Endometrial microvascular endothelial cells (primary cell): ENCODE measurements around the gene USH1G. TPM values are rescaled to one million over a fixed set of nuclear protein-coding genes. Genes with fewer than 3 reads are reported as not detected.

ENCODE experiments used
- in situ Hi-C: cut with HindIII; loops from 2 replicates; pipeline ENCODE4 v1.10.0; 2017; ENCODE audit warnings: low sequenced_read_pairs, low pct_unique_long_range_greater_than_20kb; ENCODE audit errors: inconsistent ontology term
- total RNA-seq: library from RNA; depleted of rRNA; stranded (reverse); fragments of >200 nt; gene quantifications from one replicate; pipeline ENCODE4 v1.2.3, GENCODE V29; 2015; ENCODE audit errors: inconsistent ontology term

The USH1G gene
- total RNA-seq, 1 donor from 2014 or later: not detected

DNA sequence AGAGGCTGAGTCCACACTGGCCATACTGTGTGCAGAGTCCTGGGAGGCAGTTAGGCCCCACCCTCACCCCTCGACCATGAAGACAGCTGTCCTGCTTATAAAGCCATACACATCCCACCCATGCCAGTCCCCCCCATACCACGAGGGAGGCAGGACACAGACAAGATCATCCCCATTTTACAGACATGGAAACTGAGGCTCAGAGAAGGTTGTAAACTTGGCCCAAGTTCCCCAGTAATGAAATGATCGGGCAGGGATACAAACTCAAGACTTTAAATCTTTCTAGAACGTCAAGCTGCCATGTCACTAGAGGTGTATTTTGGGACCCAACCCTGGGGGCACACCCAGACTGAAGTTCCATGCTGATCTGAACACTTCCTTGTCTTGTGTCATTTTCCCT, 33.0 kb upstream of the USH1G start:
- in situ Hi-C loops: no loop called here

DNA sequence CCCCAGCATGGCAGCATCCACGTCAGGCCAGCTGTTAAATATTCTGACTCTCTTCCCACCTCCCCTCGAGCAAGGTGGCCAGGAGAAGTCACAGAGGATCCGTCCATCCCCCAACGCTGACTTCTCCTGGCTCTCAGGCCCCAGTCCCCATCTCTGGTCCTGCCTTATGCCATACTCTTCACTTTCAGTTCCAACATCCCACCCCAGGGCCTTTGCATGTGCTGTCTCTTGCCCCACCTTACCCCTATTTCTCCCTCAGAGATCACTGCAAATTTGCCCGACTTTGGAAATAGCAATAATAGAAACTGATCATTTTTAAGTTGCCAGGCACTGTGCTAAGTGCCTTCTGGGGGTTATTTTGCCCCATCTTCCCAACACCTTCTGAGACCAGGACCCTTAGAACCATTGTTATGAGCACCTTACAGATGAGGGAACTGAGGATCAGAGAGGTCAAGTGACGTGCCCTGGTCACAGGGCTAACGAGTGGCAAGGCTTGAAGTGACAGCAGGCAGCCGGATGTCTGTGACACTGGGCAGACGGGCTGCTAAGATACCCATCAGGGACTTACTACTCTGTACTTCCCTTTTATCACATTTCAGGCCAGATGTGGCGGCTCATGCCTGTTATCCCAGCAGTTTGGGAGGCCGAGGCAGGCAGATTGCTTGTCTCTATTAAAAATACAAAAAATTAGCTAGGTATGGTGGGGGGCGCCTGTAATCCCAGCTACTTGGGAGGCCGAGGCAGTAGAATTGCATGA, 31.8 kb upstream of the USH1G start:
- in situ Hi-C loops: no loop called here

DNA sequence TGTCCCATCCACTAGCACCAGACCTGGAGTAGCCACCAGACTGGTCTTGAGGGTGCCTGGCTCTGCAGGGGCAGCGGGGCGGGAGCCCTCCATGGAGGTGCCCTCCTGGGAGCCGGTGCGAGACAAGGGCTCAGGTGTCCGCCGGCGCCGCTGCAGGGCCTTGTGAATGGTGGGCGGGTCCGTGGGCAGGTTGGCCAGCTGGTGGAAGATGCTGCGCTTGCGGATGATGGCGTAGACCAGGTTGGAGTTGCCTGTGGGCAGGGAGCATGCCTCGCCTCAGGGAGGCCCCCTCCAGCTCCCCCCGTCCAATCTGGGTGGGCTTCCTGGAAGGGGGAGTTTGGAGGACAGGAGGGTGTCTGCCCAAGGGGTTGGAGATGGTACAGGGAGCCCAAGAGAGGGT, 31.1 kb upstream of the USH1G start:
- in situ Hi-C loops: no loop called here

DNA sequence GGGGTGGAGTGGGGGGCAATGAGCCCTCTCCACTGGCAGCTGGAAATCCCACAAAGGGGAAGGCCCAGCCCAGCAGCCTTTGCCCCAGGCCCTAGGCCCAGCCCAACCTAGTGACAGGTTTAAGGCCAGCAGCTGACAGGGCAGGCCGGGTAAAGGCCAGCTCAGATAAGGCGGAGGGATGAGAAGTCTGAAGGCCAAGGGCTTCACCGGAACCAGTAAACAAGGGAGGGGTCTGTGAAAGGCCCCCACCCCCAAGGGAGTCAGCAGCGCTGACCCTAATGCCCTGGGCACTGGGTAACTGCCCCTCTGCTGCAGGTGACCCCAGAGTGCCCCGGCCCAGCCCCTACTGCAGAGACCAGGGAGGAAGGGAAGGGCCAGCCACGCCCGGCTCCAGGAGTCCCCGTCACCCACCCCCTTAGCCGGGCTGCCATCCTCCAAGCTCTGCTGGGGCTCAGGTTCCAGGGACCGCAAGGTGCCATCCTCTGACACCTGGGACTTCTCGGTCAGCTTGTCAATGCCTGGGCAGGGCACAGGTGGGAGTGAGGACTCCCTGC, 30.2 kb upstream of the USH1G start:
- in situ Hi-C loops: no loop called here

DNA sequence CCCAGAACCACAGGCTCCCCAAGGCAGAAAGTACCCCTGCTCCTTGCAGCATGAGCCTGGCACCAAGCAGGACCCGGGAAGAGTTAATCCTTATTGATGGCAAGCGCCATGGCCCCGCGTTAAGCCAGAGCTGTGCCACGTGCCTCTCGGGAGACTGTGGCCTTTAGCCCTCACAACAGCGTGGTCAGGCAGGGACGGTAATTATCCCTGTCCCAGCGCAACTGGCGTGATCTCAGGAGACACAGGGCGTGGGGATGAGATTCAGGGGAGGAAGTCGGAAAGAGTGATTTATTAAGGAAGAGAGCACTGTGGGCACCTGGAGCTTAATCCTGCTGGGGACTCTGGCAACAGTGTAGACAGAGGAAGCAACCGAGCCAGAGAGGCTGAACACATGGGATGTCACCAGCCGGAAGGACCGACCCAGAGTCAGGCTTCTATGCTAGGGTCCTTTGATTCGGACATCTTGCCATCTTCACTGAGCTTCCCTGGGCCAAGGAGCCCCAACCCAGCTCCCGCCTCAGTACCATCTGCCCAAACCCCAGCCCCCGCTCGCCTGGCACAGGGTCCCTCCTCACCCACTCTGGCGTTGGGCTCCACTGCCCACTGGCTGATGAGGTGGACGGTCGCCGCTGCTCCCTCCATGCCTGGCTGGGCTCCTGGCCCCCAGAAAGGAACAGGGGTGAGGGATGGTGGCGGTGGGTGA, 29.5 kb upstream of the USH1G start:
- in situ Hi-C loops: no loop called here

DNA sequence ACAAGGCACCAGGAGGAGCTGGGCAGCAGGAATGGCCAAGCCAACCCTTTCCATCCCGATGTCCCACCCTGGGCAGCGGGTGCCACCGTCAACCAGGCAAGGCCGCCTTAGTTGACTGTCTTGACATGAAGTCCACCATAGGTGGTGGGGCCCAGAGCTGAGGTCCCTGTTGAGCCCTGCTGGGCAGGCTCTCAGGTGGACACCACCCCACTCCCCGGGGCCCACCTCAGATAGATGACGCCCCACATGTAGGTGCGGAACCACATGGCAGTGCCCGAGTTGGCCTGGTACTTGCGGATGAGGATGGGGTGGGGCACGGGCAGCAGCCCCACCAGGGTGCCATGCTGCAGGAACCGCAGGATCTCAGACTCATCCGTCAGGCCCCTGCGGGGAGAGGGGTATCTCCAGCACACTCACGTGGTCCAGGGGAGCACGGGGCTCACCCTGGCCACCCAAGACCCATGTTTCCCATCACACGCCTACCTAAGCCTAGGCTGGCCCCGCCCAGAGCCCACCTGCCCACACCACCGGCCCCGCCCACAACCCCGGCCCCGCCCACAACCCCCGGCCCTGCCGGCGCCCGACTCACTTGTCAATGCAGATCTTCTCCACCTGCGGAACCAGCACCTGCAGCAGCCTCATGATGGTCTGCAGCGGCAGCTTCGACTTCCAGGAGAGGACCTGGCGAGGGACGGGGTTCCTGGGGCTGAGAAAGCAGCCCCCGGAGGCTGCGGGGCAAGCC, 28.8 kb upstream of the USH1G start:
- in situ Hi-C loops: no loop called here

DNA sequence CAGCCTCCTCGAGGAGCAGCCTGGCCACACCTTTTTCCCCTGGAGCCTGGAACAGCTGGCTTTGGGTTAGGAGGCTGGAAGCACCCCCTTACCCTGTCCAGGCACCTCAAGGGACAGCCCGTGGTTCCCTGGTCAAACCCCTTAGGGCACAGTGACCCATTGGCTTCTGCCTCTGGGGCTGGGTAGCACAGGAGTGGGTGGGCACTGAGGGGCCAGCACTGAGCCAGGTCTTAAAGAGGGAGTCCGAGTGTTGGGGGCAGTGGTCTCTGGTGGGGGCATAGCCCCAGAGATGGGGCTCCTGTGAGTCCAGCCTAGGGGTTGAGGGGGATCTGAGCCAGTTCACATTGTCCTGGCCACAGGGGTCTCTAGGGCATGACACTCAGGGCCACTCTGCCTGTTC, 28.0 kb upstream of the USH1G start:
- in situ Hi-C loops: no loop called here

DNA sequence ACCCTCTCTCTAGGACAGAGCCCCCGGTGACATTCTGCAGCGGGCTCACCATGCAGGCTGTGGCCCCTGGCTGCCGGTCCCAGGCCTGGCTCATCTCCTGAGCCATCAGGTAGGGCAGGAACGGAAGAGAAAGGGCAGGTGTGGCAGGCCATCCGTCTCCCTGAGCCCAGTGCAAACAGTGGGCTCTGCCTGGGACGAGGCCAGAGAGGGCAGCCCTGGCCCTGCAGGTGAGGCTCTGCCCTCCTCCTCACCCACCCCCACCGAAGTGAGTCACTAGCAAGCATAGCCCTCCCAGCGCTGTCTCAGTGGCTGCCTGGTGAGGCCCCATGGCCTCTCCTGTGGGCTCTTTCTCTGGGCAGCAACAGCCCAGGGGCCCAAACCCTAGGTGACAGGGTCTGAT, 27.2 kb upstream of the USH1G start:
- in situ Hi-C loops: no loop called here

DNA sequence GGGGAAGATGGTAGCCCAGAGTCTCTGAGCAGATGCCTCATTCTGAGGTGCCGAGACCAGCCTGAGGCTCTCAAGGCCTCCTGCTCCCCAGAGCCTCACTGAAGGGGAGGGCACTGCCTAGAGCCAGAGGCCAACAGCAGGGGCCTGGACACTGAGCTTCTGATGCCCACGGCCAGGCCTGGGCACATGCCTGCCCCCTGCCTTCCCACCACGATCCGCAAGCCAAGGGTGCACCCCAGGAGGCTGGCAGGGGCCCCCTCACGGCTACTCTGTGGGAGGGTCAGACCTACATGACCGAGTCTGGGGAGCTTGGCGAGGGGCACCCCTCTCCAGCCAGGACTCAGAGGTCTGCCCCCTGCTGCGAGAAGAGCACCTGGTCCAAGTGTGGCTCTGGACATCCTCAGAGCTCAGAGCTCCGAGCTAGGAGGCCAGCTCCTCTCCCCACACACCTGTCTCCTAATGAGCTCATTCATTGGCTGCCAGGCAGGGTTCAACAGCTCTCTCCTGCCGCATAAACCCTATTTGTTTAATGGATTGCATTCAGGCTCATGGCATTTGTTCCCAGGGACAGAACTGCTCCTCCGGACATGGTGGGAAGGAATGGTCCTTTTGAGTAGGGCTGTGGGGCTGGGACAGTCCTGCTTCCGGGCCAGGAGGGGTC, 26.5 kb upstream of the USH1G start:
- in situ Hi-C loops: no loop called here

DNA sequence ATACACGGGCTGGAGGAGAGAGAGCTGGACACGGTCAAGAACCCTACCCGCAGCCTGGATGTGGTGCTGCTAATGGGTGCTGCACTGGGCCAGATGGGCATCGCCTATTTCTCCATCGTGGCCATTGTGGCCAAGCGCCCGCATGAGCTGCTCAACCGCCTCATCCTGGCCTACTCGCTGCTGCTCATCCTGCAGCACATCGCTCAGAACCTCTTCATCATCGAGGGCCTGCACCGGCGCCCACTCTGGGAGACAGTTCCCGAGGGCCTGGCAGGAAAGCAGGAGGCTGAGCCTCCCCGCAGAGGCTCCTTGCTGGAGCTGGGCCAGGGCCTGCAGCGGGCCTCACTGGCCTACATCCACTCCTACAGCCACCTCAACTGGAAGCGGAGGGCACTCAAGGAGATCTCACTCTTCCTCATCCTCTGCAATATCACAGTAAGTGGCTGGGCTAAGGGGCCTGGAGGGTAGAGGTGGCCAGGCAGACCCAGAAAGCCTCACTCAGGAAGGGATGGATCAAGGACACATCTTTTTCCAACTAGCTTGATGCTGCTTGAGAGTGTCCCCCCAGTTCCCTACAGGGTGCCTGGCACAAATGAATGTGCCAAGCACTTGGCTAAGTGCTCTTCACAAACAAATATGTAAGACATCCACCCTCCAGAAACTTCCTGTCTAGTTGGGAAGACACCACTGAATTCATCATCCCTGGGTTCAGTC, 24.1 kb upstream of the USH1G start:
- in situ Hi-C loops: no loop called here

DNA sequence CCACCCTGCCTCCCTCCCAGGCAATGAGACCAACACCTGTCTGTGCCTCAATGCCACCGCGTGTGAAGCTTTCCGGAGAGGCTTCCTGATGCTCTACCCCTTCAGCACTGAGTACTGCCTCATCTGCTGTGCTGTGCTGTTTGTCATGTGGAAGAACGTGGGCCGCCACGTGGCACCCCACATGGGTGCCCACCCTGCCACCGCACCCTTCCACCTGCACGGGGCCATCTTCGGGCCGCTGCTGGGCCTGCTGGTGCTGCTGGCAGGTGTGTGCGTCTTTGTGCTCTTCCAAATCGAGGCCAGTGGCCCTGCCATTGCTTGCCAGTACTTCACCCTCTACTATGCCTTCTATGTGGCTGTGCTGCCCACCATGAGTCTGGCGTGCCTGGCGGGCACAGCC, 23.6 kb upstream of the USH1G start:
- in situ Hi-C loops: no loop called here

DNA sequence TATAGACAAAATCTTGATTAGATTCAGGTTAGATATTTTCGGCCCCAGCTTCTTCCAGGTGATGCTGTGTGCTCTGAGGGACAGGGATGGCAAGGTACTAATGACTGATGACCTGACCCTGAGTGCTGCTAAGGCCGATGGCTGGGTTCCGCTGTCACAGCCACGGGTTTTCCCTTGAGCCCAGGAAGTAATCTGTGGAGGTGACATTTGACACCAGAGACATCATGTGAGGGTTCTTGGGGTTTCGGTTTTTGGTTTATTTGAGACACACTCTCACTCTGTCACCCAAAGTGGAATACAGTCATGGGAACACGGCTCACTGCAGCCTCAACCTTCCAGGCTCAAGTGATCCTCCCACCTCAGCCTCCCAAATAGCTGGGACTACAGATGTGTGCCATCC, 22.5 kb upstream of the USH1G start:
- in situ Hi-C loops: no loop called here

DNA sequence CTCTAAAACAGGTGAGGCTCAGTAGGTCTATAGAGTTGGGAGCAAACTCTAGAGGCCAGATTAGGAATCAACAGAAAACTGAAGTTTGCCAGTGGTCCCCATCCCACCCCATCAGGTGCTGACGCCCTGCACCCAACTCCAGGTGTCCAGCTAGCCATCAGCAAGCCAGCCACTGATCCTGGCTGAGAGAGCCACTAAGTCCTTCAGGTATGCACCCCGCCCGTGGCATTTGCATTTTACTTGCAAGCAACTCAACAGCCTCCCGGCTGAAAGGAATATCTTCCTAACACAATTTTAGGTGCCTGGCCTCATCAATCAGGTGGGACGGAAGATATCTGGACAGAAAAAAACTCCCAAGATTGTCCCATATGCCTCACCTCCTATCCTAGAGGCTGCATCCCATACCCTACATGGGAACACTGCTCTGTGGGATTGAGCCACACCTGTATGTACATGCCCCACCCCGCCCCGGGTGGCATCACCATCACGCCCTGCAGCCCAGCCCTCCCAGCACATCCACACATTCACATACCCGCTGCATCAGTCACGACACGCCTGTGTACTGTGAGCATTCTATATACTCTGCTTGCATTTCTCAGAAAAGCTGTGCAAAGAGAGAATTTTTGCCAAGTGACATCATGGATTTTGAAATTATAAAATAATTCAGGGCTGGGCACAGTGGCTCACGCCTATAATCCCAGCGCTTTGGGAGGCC, 20.9 kb upstream of the USH1G start:
- in situ Hi-C loops: no loop called here

DNA sequence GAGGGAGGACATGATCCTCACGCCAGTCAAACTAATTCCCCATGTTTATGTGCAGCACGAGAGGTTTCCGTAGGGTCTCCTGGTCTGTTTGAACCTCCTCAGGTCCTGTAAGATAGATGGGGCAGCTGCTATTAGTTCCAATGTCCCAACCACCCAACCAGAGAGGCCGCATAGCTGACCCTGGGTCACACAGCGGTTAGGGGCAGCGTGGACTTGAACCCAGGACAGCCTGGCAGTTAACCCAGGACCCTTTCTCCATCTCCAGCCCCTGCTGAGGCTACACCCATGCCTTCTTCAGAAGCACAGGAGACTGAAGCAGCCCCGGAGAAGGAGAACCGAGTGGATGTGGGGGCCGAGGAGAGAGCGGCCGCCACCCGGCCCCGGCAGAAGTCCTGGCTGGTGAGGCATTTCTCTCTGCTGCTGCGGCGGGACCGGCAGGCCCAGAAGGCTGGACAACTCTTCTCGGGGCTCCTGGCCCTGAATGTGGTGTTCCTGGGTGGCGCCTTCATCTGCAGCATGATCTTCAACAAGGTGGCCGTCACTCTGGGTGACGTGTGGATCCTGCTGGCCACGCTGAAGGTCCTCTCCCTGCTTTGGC, 18.2 kb upstream of the USH1G start:
- in situ Hi-C loops: no loop called here

DNA sequence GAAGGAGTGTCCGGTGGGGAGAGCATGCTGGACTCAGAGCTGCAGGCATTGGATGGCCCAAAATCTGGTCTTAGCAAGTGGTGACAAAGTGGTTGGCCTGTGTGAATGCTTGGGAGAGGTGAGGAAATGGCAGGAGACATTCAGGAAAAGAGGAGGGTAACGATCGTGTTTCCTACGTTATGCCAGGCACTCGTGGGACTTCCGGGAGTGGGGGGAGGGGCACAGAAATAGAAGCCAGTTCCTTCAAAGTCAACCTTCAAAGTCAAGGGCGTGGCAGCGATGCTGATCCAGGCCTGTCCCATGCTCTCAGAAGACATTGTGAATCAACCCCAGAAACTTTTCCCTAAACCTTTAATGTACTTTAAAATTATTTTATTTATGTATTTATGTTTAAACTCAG, 16.5 kb upstream of the USH1G start:
- in situ Hi-C loops: no loop called here

DNA sequence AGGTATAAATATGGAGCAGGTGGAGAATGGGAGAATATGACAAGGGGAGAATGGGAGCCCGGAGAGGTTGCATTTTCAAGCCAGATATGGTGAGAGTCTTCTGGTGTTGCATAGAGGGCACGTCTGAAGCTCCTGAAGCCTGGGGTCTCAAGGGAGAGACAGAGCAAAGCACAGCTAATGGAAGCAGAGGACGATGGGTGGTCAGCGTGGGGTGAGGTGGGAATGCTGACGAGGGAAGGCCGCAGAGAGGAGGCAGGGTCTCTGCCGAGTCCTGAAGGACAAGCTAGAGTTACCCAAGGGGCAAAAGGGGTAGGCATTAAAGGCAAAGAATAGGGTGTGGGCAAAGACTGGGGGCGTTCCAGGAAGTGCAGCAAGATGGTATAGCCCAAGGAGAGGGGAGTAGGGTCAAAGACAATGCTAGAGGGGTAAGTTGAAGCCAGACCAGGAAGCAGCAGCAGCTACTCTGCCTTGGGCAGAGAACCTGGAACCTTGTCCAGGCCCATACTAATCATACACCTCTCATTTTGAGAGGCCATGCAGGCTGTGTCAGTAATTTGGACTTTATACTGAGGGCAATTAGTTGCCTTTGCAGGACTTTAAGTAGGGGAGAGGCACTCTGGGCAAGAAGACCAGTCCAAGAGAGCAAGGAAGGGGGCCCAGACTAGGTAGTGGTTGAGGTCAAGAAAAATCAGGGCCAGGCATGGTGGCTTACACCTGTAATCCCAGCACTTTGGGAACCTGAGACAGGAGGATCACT, 15.3 kb upstream of the USH1G start:
- in situ Hi-C loops: no loop called here
